HG02943 (cell line): Measurements from ENCODE around the gene CYTL1.
"Not testable (repeated sequence)": the region's sequence is repeated elsewhere in the genome, so short reads cannot be mapped to it uniquely, and the experiment has no call there.

Experiments used
- ATAC-seq: cut with Tn5 transposase; IDR thresholded peaks from one replicate; pipeline ENCODE4 v1.9.1; 2021; ENCODE audit warnings: mild to moderate bottlenecking, low read depth, moderate library complexity; ENCODE audit not compliant: unreplicated experiment

The CYTL1 gene

GRCh38 chr4:5019274-5019673 lies at the start of gene CYTL1:
CYTL1 (minus strand) TSS chr4:5019458; CDS start chr4:5019445, 13 bp downstream.
- no peak for ATAC-seq

- no peak for ATAC-seq
Measured at GRCh38 chr4:5067908-5068307, 48.6 kb upstream of the CYTL1 start.

GRCh38 chr4:5066968-5067367 lies 47.7 kb upstream of the CYTL1 start:
- ATAC-seq = not testable (repeated sequence)

GRCh38 chr4:5066101-5066500 lies 46.8 kb upstream of the CYTL1 start:
- no peak for ATAC-seq

GRCh38 chr4:5055411-5055810 lies 36.2 kb upstream of the CYTL1 start:
- ATAC-seq = no peak

- ATAC-seq = no peak
Measured at GRCh38 chr4:5054532-5054931, 35.3 kb upstream of the CYTL1 start.

GRCh38 chr4:5052726-5053425 lies 33.6 kb upstream of the CYTL1 start:
- ATAC-seq = no peak

GRCh38 chr4:5052204-5052702 lies 33.0 kb upstream of the CYTL1 start:
- no peak for ATAC-seq

GRCh38 chr4:5051278-5052203 lies 32.3 kb upstream of the CYTL1 start, which contains the start of gene STK32B:
STK32B (plus strand) TSS chr4:5051480.
- no peak for ATAC-seq

- no peak for ATAC-seq
Measured at GRCh38 chr4:5050520-5051277, 31.4 kb upstream of the CYTL1 start.

GRCh38 chr4:5048721-5049120 lies 29.5 kb upstream of the CYTL1 start:
- ATAC-seq = no peak

- no peak for ATAC-seq
Measured at GRCh38 chr4:5045097-5045496, 25.8 kb upstream of the CYTL1 start.

GRCh38 chr4:5044341-5044740 lies 25.1 kb upstream of the CYTL1 start:
- ATAC-seq = no peak

- no peak for ATAC-seq
Measured at GRCh38 chr4:5043579-5043978, 24.3 kb upstream of the CYTL1 start.

- no peak for ATAC-seq
Measured at GRCh38 chr4:5041699-5042098, 22.4 kb upstream of the CYTL1 start.

GRCh38 chr4:5040856-5041620 lies 21.8 kb upstream of the CYTL1 start:
- no peak for ATAC-seq

GRCh38 chr4:5039800-5040199 lies 20.5 kb upstream of the CYTL1 start:
- no peak for ATAC-seq

GRCh38 chr4:5037553-5038551 lies 18.6 kb upstream of the CYTL1 start:
- no peak for ATAC-seq

- no peak for ATAC-seq
Measured at GRCh38 chr4:5036239-5036638, 17.0 kb upstream of the CYTL1 start.
